OCI-LY1 (cell line): Measurements from ENCODE around the gene SEC16A.

Source experiments
- H2AFZ ChIP-seq: fragments of 200-600 bp; sonication (generic), shearing (Covaris generic); 2 replicates; pipeline ENCODE4 v1.6.0; 2014; ENCODE audit warnings: antibody characterized with exemption, mild to moderate bottlenecking, low read length
- H3F3A ChIP-seq: fragments of 200-600 bp; sonication (generic), shearing (Covaris generic); 2 replicates; pipeline ENCODE4 v1.6.0; 2014; ENCODE audit warnings: mild to moderate bottlenecking, antibody characterized with exemption, low read length, moderate library complexity; ENCODE audit not compliant: insufficient read depth
- H3K27ac ChIP-seq: fragments of 200-600 bp; sonication (generic); 2 replicates; pipeline ENCODE4 v1.5.1; 2014; ENCODE audit warnings: low read length, mixed run types, mild to moderate bottlenecking, low read depth; ENCODE audit not compliant: poor library complexity, severe bottlenecking
- H3K27me3 ChIP-seq: fragments of 200-600 bp; sonication (generic); 2 replicates; pipeline ENCODE4 v1.6.0; 2014; ENCODE audit warnings: antibody characterized with exemption, mild to moderate bottlenecking, low read length, moderate library complexity; ENCODE audit not compliant: insufficient read depth
- H3K36me3 ChIP-seq: fragments of 200-600 bp; sonication (generic); 2 replicates; pipeline ENCODE4 v1.6.1; 2014; ENCODE audit warnings: mild to moderate bottlenecking, antibody characterized with exemption, low read length, moderate library complexity, mixed read lengths; ENCODE audit not compliant: insufficient read depth
- H3K4me1 ChIP-seq: fragments of 200-600 bp; sonication (generic); 2 replicates; pipeline ENCODE4 v1.5.1; 2014; ENCODE audit warnings: mild to moderate bottlenecking, low read length, moderate library complexity; ENCODE audit not compliant: insufficient read depth, severe bottlenecking
- H3K4me2 ChIP-seq: fragments of 200-600 bp; sonication (generic), shearing (Covaris generic); 2 replicates; pipeline ENCODE4 v1.6.1; 2014; ENCODE audit warnings: low read length
- H3K4me3 ChIP-seq: fragments of 200-600 bp; sonication (generic); 2 replicates; pipeline ENCODE4 v1.5.1; 2014; ENCODE audit warnings: low read length, low read depth, mild to moderate bottlenecking, mixed read lengths; ENCODE audit not compliant: poor library complexity, severe bottlenecking
- H3K79me2 ChIP-seq: fragments of 200-600 bp; shearing (Covaris generic); 2 replicates; pipeline ENCODE4 v1.6.1; 2016; ENCODE audit warnings: mixed run types, low read length, mixed read lengths; ENCODE audit not compliant: insufficient read depth
- H3K9ac ChIP-seq: fragments of 200-600 bp; sonication (generic), shearing (Covaris generic); 2 replicates; pipeline ENCODE4 v1.6.1; 2014; ENCODE audit warnings: mild to moderate bottlenecking, low read length, mixed read lengths
- H3K9me2 ChIP-seq: fragments of 200-600 bp; sonication (generic), shearing (Covaris generic); 2 replicates; pipeline ENCODE4 v1.6.1; 2014; ENCODE audit warnings: low read depth, mild to moderate bottlenecking, low read length, mixed read lengths
- H3K9me3 ChIP-seq: fragments of 200-600 bp; shearing (Covaris generic); 2 replicates; pipeline ENCODE4 v1.6.1; 2014; ENCODE audit warnings: low read length, mixed read lengths
- H4K20me1 ChIP-seq: fragments of 200-600 bp; sonication (generic), shearing (Covaris generic); 2 replicates; pipeline ENCODE4 v1.6.0; 2016; ENCODE audit warnings: mild to moderate bottlenecking, low read length; ENCODE audit not compliant: insufficient read depth
- CTCF ChIP-seq: fragments of 200-600 bp; sonication (generic), shearing (Covaris generic); IDR thresholded peaks from 2 replicates; pipeline ENCODE4 v1.5.1; 2017; ENCODE audit warnings: mild to moderate bottlenecking, antibody characterized with exemption, low read length, moderate library complexity, mixed read lengths
- EZH2 ChIP-seq: fragments of 200-600 bp; sonication (generic), shearing (Covaris generic); IDR thresholded peaks from 2 replicates; pipeline ENCODE4 v1.8.0; 2017; ENCODE audit warnings: borderline replicate concordance, mixed run types, mild to moderate bottlenecking, antibody characterized with exemption, low read length, moderate library complexity, mixed read lengths

SEC16A gene

GRCh38 chr9:136530461-136531089 lies 47.7 kb upstream of the SEC16A start:
- no peaks in the 10 kb centered on the region for H3K4me1 ChIP-seq
- H3K27me3 ChIP-seq: no peaks in the 10 kb centered on the region; the same call in 1 of the 2 replicates
- H3K9me3 ChIP-seq: no peaks in the 10 kb centered on the region
- no peak overlapping the region for H2AFZ ChIP-seq
- no peaks in the 10 kb centered on the region for H4K20me1 ChIP-seq
- H3K9ac ChIP-seq: no peak overlapping the region
- H3F3A ChIP-seq: no peaks in the 10 kb centered on the region
- no peaks in the 10 kb centered on the region for H3K9me2 ChIP-seq
- TF ChIP-seq CTCF (no peak), EZH2 (no peak)
- H3K4me2 ChIP-seq: no peak overlapping the region
- H3K79me2 ChIP-seq: no peaks in the 10 kb centered on the region
- H3K4me3 ChIP-seq: no peak overlapping the region
- H3K27ac ChIP-seq: no peak overlapping the region
- no peaks in the 10 kb centered on the region for H3K36me3 ChIP-seq

- no peaks in the 10 kb centered on the region for H3K9me3 ChIP-seq
- TF ChIP-seq EZH2 (no peak), CTCF (no peak; the same call in 1 of the 2 replicates)
- no peaks in the 10 kb centered on the region; the same call in 1 of the 2 replicates for H3K27me3 ChIP-seq
- H4K20me1 ChIP-seq: no peaks in the 10 kb centered on the region
- H2AFZ ChIP-seq: no peak overlapping the region
- no peaks in the 10 kb centered on the region for H3F3A ChIP-seq
- no peak overlapping the region for H3K4me3 ChIP-seq
- H3K9me2 ChIP-seq: no peaks in the 10 kb centered on the region
- H3K9ac ChIP-seq: no peak overlapping the region
- no peak overlapping the region for H3K27ac ChIP-seq
- H3K79me2 ChIP-seq: no peaks in the 10 kb centered on the region
- no peak overlapping the region for H3K4me2 ChIP-seq
- no peaks in the 10 kb centered on the region for H3K4me1 ChIP-seq
- no peaks in the 10 kb centered on the region for H3K36me3 ChIP-seq
Observed at GRCh38 chr9:136529516-136530460, 46.9 kb upstream of the SEC16A start.

DNA sequence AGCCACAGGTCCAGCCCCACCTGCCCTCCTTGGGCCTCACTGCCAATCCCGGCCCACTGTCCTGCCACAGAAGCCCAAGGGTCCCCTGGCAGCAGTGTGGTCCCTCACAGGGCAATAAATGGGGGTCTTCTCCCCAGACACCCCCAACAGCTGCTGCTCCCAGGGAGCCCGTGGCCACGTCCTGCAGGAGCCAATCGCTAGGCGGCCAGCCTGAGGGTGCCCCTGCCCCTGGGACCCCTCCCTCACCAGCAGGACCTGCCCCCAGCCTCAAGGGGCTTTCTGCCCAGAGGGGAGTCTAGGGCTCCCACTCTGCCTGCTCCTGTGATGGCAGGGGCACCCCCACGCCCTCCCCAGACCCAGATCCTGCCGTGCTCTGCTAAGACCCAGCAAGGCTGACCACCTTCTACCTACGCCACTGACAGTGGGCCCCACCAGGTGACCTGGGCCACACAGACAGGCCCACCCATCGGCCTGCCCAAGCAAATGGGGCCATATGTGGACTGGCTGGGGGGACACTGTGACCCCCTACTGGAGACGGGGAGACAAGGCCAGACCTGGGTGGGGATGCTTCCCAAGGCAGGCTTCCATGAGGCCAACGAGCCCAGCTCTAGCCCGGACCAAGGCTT lies 46.0 kb upstream of the SEC16A start:
- Histone ChIP-seq H3K4me2 (no peak overlapping the region), H3K79me2 (no peaks in the 10 kb centered on the region), H3K27me3 (no peaks in the 10 kb centered on the region; the same call in 1 of the 2 replicates), H3F3A (no peaks in the 10 kb centered on the region), H2AFZ (no peak overlapping the region), H3K4me1 (no peaks in the 10 kb centered on the region), H4K20me1 (no peaks in the 10 kb centered on the region), H3K4me3 (no peak overlapping the region), H3K36me3 (no peaks in the 10 kb centered on the region), H3K9ac (no peak overlapping the region), H3K27ac (no peak overlapping the region), H3K9me2 (no peaks in the 10 kb centered on the region), H3K9me3 (no peaks in the 10 kb centered on the region)
- TF ChIP-seq CTCF (no peak), EZH2 (no peak)
